HEK293 (cell line): ENCODE data around the gene TPM1.

ENCODE experiments used
- CTCF ChIA-PET: fragments of 350-600 bp; formaldehyde crosslinking; extraction: SDS; loops from one replicate; lab custom pipeline; 2021; ENCODE audit warnings: antibody characterized with exemption; lab: Yijun Ruan, JAX
- POLR2A ChIA-PET: fragments of 300-600 bp; formaldehyde crosslinking; extraction: SDS; loops from one replicate; lab custom pipeline; 2020; ENCODE audit warnings: antibody characterized with exemption, inconsistent platforms; lab: Yijun Ruan, JAX
- H3K27ac ChIP-seq: fragments of 200-500 bp; sonication (Bioruptor generic); 2 replicates; pipeline ENCODE4 v1.5.1; 2014; ENCODE audit warnings: low read depth, low read length, control low read depth, inconsistent platforms; ENCODE audit errors: extremely low read depth
- H3K36me3 ChIP-seq, 2 experiments: fragments of 200-500 bp in 1 of 2; sonication (Bioruptor generic) in 1 of 2; 1 replicate in 1 of 2; 2 replicates in 1 of 2; pipeline ENCODE4 v1.5.1; 2014 to 2017; ENCODE audit warnings: inconsistent platforms in 2 of 2, low read length in 2 of 2; ENCODE audit not compliant: control insufficient read depth in 2 of 2, insufficient read depth in 1 of 2
- H3K4me1 ChIP-seq: fragments of 200-500 bp; sonication (Bioruptor generic); 2 replicates; pipeline ENCODE4 v1.5.1; 2014; ENCODE audit warnings: mild to moderate bottlenecking, low read length, inconsistent platforms; ENCODE audit not compliant: control insufficient read depth, insufficient read depth
- H3K4me3 ChIP-seq: 2 replicates; pipeline ENCODE4 v1.5.1; 2011; ENCODE audit warnings: low read depth, mild to moderate bottlenecking, control low read depth, low read length, moderate library complexity
- H3K9me3 ChIP-seq: fragments of 200-500 bp; sonication (Bioruptor generic); 2 replicates; pipeline ENCODE4 v1.5.1; 2014; ENCODE audit warnings: low read depth, low read length, inconsistent platforms; ENCODE audit not compliant: control insufficient read depth, insufficient read depth
- EGR2 ChIP-seq: fragments of 450-650 bp; formaldehyde crosslinking; IDR thresholded peaks from 2 replicates; pipeline ENCODE4 v1.5.1; 2016; ENCODE audit warnings: low read depth, missing biosample characterization, missing genetic modification characterization
- FEZF1 ChIP-seq: fragments of 450-650 bp; formaldehyde crosslinking; IDR thresholded peaks from 2 replicates; pipeline ENCODE4 v1.5.1; 2016; ENCODE audit warnings: missing biosample characterization, missing genetic modification characterization
- INSM2 ChIP-seq: fragments of 450-650 bp; formaldehyde crosslinking; IDR thresholded peaks from 2 replicates; pipeline ENCODE4 v1.5.1; 2016; ENCODE audit warnings: missing biosample characterization, missing genetic modification characterization
- KLF17 ChIP-seq: fragments of 450-650 bp; formaldehyde crosslinking; IDR thresholded peaks from 2 replicates; pipeline ENCODE4 v1.5.1; 2016; ENCODE audit warnings: missing biosample characterization, missing genetic modification characterization
- KLF9 ChIP-seq: fragments of 450-650 bp; formaldehyde crosslinking; IDR thresholded peaks from 2 replicates; pipeline ENCODE4 v1.5.1; 2016; ENCODE audit warnings: missing biosample characterization, missing genetic modification characterization, low read depth
- PATZ1 ChIP-seq: fragments of 450-650 bp; formaldehyde crosslinking; IDR thresholded peaks from 2 replicates; pipeline ENCODE4 v1.5.1; 2016; ENCODE audit warnings: missing biosample characterization, missing genetic modification characterization
- PRDM1 ChIP-seq: fragments of 450-650 bp; formaldehyde crosslinking; IDR thresholded peaks from 2 replicates; pipeline ENCODE4; 2016; ENCODE audit warnings: missing biosample characterization, missing genetic modification characterization
- SP2 ChIP-seq: fragments of 450-650 bp; formaldehyde crosslinking; IDR thresholded peaks from 2 replicates; pipeline ENCODE4 v1.5.1; 2016; ENCODE audit warnings: missing biosample characterization, missing genetic modification characterization
- YY1 ChIP-seq: fragments of 450-650 bp; formaldehyde crosslinking; IDR thresholded peaks from 2 replicates; pipeline ENCODE4 v1.5.1; 2018; ENCODE audit warnings: missing biosample characterization, missing genetic modification characterization
- YY2 ChIP-seq: fragments of 450-650 bp; formaldehyde crosslinking; IDR thresholded peaks from 2 replicates; pipeline ENCODE4 v1.5.1; 2016; ENCODE audit warnings: missing biosample characterization, missing genetic modification characterization
- ZBTB6 ChIP-seq: fragments of 450-650 bp; formaldehyde crosslinking; IDR thresholded peaks from 2 replicates; pipeline ENCODE4 v1.5.1; 2017; ENCODE audit warnings: missing biosample characterization, missing genetic modification characterization
- ZBTB8A ChIP-seq: fragments of 450-650 bp; formaldehyde crosslinking; IDR thresholded peaks from 2 replicates; pipeline ENCODE4 v1.5.1; 2016; ENCODE audit warnings: missing biosample characterization, missing genetic modification characterization
- ZNF114 ChIP-seq: fragments of 450-650 bp; formaldehyde crosslinking; IDR thresholded peaks from 2 replicates; pipeline ENCODE4 v1.5.0; 2017; ENCODE audit warnings: missing biosample characterization, missing genetic modification characterization
- ZNF175 ChIP-seq: fragments of 450-650 bp; formaldehyde crosslinking; IDR thresholded peaks from 2 replicates; pipeline ENCODE4 v1.5.1; 2016; ENCODE audit warnings: missing biosample characterization, missing genetic modification characterization
- ZNF214 ChIP-seq: fragments of 450-650 bp; formaldehyde crosslinking; IDR thresholded peaks from 2 replicates; pipeline ENCODE4 v1.5.1; 2017; ENCODE audit warnings: missing biosample characterization, mild to moderate bottlenecking, missing genetic modification characterization, borderline replicate concordance
- ZNF350 ChIP-seq: fragments of 450-650 bp; formaldehyde crosslinking; IDR thresholded peaks from 2 replicates; pipeline ENCODE4 v1.5.0; 2017; ENCODE audit warnings: missing biosample characterization, mild to moderate bottlenecking, missing genetic modification characterization
- ZNF391 ChIP-seq: fragments of 450-650 bp; formaldehyde crosslinking; IDR thresholded peaks from 2 replicates; pipeline ENCODE4 v1.5.1; 2016; ENCODE audit warnings: low read depth, missing biosample characterization, missing genetic modification characterization, borderline replicate concordance
- ZNF394 ChIP-seq: fragments of 450-650 bp; formaldehyde crosslinking; IDR thresholded peaks from 2 replicates; pipeline ENCODE4 v1.5.1; 2016; ENCODE audit warnings: missing biosample characterization, missing genetic modification characterization, mild to moderate bottlenecking, moderate library complexity, borderline replicate concordance
- ZNF514 ChIP-seq: fragments of 450-650 bp; formaldehyde crosslinking; IDR thresholded peaks from 2 replicates; pipeline ENCODE4 v1.5.1; 2016; ENCODE audit warnings: missing biosample characterization, missing genetic modification characterization
- ZNF571 ChIP-seq: fragments of 450-650 bp; formaldehyde crosslinking; IDR thresholded peaks from 2 replicates; pipeline ENCODE4 v1.5.0; 2017; ENCODE audit warnings: missing biosample characterization, missing genetic modification characterization
- ZNF600 ChIP-seq: fragments of 450-650 bp; formaldehyde crosslinking; IDR thresholded peaks from 2 replicates; pipeline ENCODE4 v1.5.1; 2016; ENCODE audit warnings: missing biosample characterization, missing genetic modification characterization
- ZNF610 ChIP-seq: fragments of 450-650 bp; formaldehyde crosslinking; IDR thresholded peaks from 2 replicates; pipeline ENCODE4 v1.5.1; 2016; ENCODE audit warnings: missing biosample characterization, missing genetic modification characterization, borderline replicate concordance
- ZNF626 ChIP-seq: fragments of 450-650 bp; sonication (Bioruptor Pico); formaldehyde crosslinking; IDR thresholded peaks from 2 replicates; pipeline ENCODE4 v1.5.1; 2018; ENCODE audit warnings: missing biosample characterization, missing genetic modification characterization, inconsistent platforms
- ZNF629 ChIP-seq: fragments of 450-650 bp; formaldehyde crosslinking; IDR thresholded peaks from 2 replicates; pipeline ENCODE4 v1.5.1; 2017; ENCODE audit warnings: missing biosample characterization, missing genetic modification characterization
- ZNF658 ChIP-seq: fragments of 450-650 bp; formaldehyde crosslinking; IDR thresholded peaks from 2 replicates; pipeline ENCODE4; 2016; ENCODE audit warnings: missing biosample characterization, missing genetic modification characterization
- ZNF747 ChIP-seq: fragments of 450-650 bp; formaldehyde crosslinking; IDR thresholded peaks from 2 replicates; pipeline ENCODE4 v1.5.1; 2016; ENCODE audit warnings: missing biosample characterization, missing genetic modification characterization
- ZNF777 ChIP-seq: fragments of 450-650 bp; formaldehyde crosslinking; IDR thresholded peaks from 2 replicates; pipeline ENCODE4 v1.5.1; 2017; ENCODE audit warnings: missing biosample characterization, missing genetic modification characterization, borderline replicate concordance
- ZNF792 ChIP-seq: fragments of 450-650 bp; formaldehyde crosslinking; IDR thresholded peaks from 2 replicates; pipeline ENCODE4 v1.5.1; 2016; ENCODE audit warnings: missing biosample characterization, missing genetic modification characterization
- ZSCAN5A ChIP-seq: fragments of 450-650 bp; formaldehyde crosslinking; IDR thresholded peaks from 2 replicates; pipeline ENCODE4 v1.5.1; 2016; ENCODE audit warnings: missing biosample characterization, missing genetic modification characterization
- ZXDB ChIP-seq: fragments of 450-650 bp; formaldehyde crosslinking; IDR thresholded peaks from 2 replicates; pipeline ENCODE4 v1.5.1; 2016; ENCODE audit warnings: missing biosample characterization, missing genetic modification characterization

TPM1 gene

GRCh38 chr15:63041974-63042876 is at the start of gene TPM1:
TPM1 (plus strand) TSS chr15:63042747; CDS start chr15:63042830, 83 bp downstream.
- H3K4me3 ChIP-seq, result peak within 1 kb of the TSS; percentile 72
- peaks cover 0 to 6% of the 10 kb centered on the region in 2 experiments; a peak in 1 of 3 replicates for H3K36me3 ChIP-seq
- peaks cover 6% of the 10 kb centered on the region for H3K4me1 ChIP-seq
- peak within 1 kb of the TSS; percentile 71; the same call in 1 of the 2 replicates for H3K27ac ChIP-seq
- POLR2A ChIA-PET, result interaction anchor here (0.5 to 1.5 kb wide), 9 partner anchors 23 to 250 kb away, joined by 3 to 5 read pairs (median 3); no protein-coding TSS in a partner anchor
- CTCF ChIA-PET, result interaction anchor here (0.7 to 1.5 kb wide), 4 partner anchors 23 to 196 kb away, joined by 3 to 4 read pairs (median 3); no protein-coding TSS in a partner anchor
- no peaks in the 10 kb centered on the region for H3K9me3 ChIP-seq
- TF ChIP-seq ZNF175 (tag by site-specific recombination), result no peak
- no peak for TF ChIP-seq ZXDB (tag by site-specific recombination)
- TF ChIP-seq KLF17 (tag by site-specific recombination), result no peak
- TF ChIP-seq ZNF600 (tag by site-specific recombination), result peak; percentile 64; the same call in 1 of the 2 replicates
- no peak for TF ChIP-seq ZNF350 (tag by site-specific recombination)
- peak; percentile 36; the same call in 1 of the 2 replicates for TF ChIP-seq ZNF610 (tag by site-specific recombination)
- no peak for TF ChIP-seq ZNF792 (tag by site-specific recombination)
- TF ChIP-seq FEZF1 (tag by site-specific recombination), result peak; percentile 51
- no peak for TF ChIP-seq ZNF514
- no peak for TF ChIP-seq INSM2 (tag by site-specific recombination)
- TF ChIP-seq ZNF214, result no peak
- no peak for TF ChIP-seq ZSCAN5A (tag by site-specific recombination)
- TF ChIP-seq PATZ1 (tag by site-specific recombination), result 0 out of 2 replicates have a peak, but pooled peaks have one; percentile 27
- TF ChIP-seq YY1 (tag by site-specific recombination), result peak; percentile 23; the same call in 1 of the 2 replicates
- peak; percentile 76 for TF ChIP-seq ZBTB8A (tag by site-specific recombination)
- no peak for TF ChIP-seq ZNF391 (tag by site-specific recombination)
- 0 out of 2 replicates have a peak, but pooled peaks have one; percentile 30 for TF ChIP-seq EGR2
- TF ChIP-seq YY2, result 0 out of 2 replicates have a peak, but pooled peaks have one; percentile 23
- TF ChIP-seq ZNF114 (tag by site-specific recombination), result no peak
- no peak for TF ChIP-seq KLF9 (tag by site-specific recombination)
- TF ChIP-seq ZNF394 (tag by site-specific recombination), result peak; percentile 38; the same call in 1 of the 2 replicates
- peak; percentile 67 for TF ChIP-seq SP2 (tag by site-specific recombination)
- TF ChIP-seq ZNF571 (tag by site-specific recombination), result no peak
- no peak for TF ChIP-seq ZNF629
- TF ChIP-seq ZNF658 (tag by site-specific recombination), result no peak
- no peak for TF ChIP-seq ZNF747 (tag by site-specific recombination)
- 0 out of 2 replicates have a peak, but pooled peaks have one; percentile 23 for TF ChIP-seq ZNF777
- TF ChIP-seq ZNF626 (tag by site-specific recombination), result no peak
- TF ChIP-seq ZBTB6, result no peak
- TF ChIP-seq PRDM1 (tag by site-specific recombination), result peak; percentile 96
